C4-2B (cell line): ENCODE results near the gene SEMA3A.

Source experiments
- ZFX ChIP-seq: fragments of 450-650 bp; IDR thresholded peaks from 2 replicates; pipeline ENCODE4 v1.6.1; 2017
- TF ChIP-seq, protein P1 (sequence below): fragments of 450-650 bp; conservative IDR thresholded peaks from 2 replicates; pipeline ENCODE4 v1.5.1; 2017; ENCODE audit warnings: mild to moderate bottlenecking

DNA sequence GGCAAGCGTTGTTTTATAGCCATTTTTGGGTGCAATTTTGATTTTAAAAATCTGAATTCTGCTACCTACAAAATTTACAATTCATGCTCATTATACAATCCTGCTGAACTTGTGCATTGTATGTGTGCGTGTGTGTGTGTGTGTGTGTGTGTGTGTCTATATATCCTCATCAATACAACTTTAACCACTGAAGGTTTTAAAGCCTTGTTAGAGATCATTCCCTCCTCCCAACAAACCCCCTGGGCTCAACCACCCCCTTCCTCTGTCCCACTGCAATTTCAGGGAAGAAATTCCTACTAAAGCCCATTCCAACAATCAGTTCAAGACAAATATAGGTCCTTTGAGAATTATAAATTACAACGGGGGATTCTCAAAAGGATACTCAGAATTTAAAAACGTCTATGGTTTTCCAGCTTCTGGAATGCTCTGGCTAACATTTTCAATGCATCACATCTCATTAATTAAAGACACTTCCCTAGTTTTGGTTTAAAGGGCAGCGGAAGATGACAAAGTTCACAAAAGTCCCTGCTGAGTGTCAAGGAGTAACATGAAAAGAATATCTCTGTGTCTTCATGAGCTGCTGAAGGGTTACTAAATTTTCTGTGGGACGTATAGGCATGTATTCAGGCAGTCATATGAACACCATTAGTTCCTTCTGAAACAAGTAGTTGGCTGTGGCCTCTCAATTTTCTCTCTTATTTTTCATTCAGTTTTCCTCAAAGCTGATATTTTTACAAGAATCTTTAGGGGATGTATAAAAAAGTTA is 889 bp upstream of the SEMA3A start:
- TF ChIP-seq, protein P1, sequence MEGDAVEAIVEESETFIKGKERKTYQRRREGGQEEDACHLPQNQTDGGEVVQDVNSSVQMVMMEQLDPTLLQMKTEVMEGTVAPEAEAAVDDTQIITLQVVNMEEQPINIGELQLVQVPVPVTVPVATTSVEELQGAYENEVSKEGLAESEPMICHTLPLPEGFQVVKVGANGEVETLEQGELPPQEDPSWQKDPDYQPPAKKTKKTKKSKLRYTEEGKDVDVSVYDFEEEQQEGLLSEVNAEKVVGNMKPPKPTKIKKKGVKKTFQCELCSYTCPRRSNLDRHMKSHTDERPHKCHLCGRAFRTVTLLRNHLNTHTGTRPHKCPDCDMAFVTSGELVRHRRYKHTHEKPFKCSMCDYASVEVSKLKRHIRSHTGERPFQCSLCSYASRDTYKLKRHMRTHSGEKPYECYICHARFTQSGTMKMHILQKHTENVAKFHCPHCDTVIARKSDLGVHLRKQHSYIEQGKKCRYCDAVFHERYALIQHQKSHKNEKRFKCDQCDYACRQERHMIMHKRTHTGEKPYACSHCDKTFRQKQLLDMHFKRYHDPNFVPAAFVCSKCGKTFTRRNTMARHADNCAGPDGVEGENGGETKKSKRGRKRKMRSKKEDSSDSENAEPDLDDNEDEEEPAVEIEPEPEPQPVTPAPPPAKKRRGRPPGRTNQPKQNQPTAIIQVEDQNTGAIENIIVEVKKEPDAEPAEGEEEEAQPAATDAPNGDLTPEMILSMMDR: no peak
- TF ChIP-seq ZFX: no peak
